Measurements from ENCODE around the gene ENTPD7. TPM values are rescaled to one million over a fixed set of nuclear protein-coding genes. Genes with fewer than 3 reads are reported as not detected.
"Not testable (repeated sequence)": the region's sequence is repeated elsewhere in the genome, so short reads cannot be mapped to it uniquely, and the experiment has no call there.

Gene ENTPD7
- total RNA-seq, 1 donor from 2014 or later = 19.0 TPM

GRCh38 chr10:99720387-99720786 lies 61.1 kb downstream of the ENTPD7 start:
- Histone ChIP-seq H3K36me3 (ENCODE audit: control insufficient read depth, insufficient read depth, low read length) (peaks cover 14% of the 10 kb centered on the region), H3K27me3 (ENCODE audit: control insufficient read depth, insufficient read depth, low read length) (no peaks in the 10 kb centered on the region), H3K4me3 (ENCODE audit: low read depth, low read length) (no peak overlapping the region)
- DNase-seq (ENCODE audit: low read depth) (no peak), FAIRE-seq (no peak)
- TF ChIP-seq CTCF (IDR thresholded peaks at IDR 0.05; ENCODE audit: insufficient read depth, low read length, severe bottlenecking) = no peak

DNA sequence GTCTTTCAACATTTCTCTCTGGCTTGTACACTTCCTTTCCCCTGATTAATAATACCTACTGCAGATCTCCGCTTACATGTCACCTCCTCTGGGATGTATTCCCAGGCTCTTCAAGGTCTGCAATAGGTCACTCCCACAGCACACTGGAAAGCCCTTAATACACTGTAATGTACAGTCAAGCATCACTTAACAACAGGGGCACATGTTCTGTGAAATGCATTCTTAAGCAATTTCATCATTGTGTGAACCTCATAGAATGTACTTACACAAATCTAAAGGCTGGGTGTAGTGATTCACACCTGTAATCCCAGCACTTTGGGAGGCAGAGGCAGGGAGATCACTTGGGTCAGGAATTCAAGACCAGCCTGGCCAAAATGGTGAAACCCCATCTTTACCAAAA lies 70.7 kb downstream of the ENTPD7 start:
- no peak for FAIRE-seq
- TF ChIP-seq CTCF (IDR thresholded peaks at IDR 0.05; ENCODE audit: insufficient read depth, low read length, severe bottlenecking) = no peak
- peak; percentile 87 for DNase-seq (ENCODE audit: low read depth)

GRCh38 chr10:99731306-99732032 lies 72.2 kb downstream of the ENTPD7 start:
- FAIRE-seq = no peak
- Histone ChIP-seq H3K27me3 (ENCODE audit: control insufficient read depth, insufficient read depth, low read length) (no peaks in the 10 kb centered on the region), H3K4me3 (ENCODE audit: low read depth, low read length) (peak overlapping the region; percentile 71), H3K36me3 (ENCODE audit: control insufficient read depth, insufficient read depth, low read length) (peaks cover 4% of the 10 kb centered on the region)
- DNase-seq (ENCODE audit: low read depth) = peak; percentile 22
- peak; percentile 13 for TF ChIP-seq CTCF (IDR thresholded peaks at IDR 0.05; ENCODE audit: insufficient read depth, low read length, severe bottlenecking)

More for the DNA sequence above, 70.7 kb downstream of the ENTPD7 start:
- Histone ChIP-seq H3K4me3 (ENCODE audit: low read depth, low read length) (no peak overlapping the region), H3K36me3 (ENCODE audit: control insufficient read depth, insufficient read depth, low read length) (peaks cover 4% of the 10 kb centered on the region), H3K27me3 (ENCODE audit: control insufficient read depth, insufficient read depth, low read length) (no peaks in the 10 kb centered on the region)

DNA sequence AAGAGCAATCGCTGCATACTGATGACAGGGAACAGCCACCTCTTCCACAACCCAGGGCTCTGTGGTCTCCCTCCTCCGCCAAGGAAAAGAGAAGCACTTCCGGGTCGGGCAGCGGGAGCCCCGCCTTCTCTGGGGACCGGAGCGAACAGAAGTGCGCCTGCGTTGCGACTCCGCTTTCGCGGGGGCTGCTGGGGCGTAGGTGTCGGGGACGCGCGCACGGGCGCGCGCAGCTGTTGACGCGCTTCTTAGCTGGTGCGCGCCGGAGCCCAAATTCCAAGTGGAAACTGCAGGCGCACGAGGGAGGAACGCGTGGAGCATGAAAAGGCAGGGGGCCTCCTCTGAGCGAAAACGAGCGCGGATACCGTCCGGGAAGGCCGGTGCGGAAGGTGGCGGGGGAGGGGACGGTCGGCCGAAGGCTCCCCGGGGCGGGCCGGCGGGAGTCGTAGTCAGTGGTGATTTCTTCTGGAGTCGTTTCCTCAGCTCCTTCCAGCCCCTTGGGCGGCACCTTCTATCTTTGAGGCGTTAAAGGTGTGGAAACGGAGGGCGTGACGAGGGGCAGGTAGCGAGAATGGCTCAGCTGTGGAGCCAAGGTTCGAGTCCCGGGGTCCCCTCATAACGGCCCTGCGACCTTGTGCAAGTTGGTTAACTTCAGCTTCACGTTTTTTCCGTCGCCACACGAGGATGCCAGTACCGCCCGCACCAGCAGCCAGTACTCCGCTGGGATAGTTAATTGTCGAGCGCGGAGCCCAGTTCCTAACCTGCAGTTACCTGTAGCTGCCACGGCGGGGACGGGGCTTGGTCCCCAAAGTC lies 72.9 kb downstream of the ENTPD7 start, which contains the start of the genes COX15 and CUTC:
Gene COX15 (minus strand): TSS at position 95 of the 810 bp plus-strand sequence. CDS start 78 bp downstream, at position 17.
Gene CUTC (plus strand): TSS at position 202 of the 810 bp plus-strand sequence. CDS start 115 bp downstream, at position 317.
- peak; percentile 61 for TF ChIP-seq CTCF (IDR thresholded peaks at IDR 0.05; ENCODE audit: insufficient read depth, low read length, severe bottlenecking)
- no peak for FAIRE-seq

DNA sequence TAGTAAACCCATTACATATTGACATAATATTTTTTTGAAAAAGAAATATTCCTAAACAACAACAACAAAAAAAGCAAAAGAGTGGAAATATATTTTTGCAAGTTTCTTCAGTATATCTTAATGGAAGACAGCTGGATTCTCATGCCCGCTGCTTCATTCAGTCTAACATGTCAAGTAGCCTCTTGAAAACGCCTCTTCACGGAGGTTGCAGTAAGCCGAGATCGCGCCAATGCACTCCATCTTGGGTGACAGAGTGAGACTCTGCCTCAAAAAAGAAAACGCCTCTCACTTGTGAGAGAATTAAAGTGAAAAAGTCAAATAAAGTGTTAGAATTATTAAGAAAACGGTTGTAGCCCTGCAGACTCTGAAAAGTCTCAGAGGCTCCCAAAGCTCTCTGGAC lies 74.1 kb downstream of the ENTPD7 start:
- no peak for TF ChIP-seq CTCF (IDR thresholded peaks at IDR 0.05; ENCODE audit: insufficient read depth, low read length, severe bottlenecking)
- no peaks in the 10 kb centered on the region for H3K27me3 ChIP-seq (ENCODE audit: control insufficient read depth, insufficient read depth, low read length)
- DNase-seq (ENCODE audit: low read depth) (peak; percentile 8), FAIRE-seq (no peak)
- H3K36me3 ChIP-seq (ENCODE audit: control insufficient read depth, insufficient read depth, low read length) = peaks cover 5% of the 10 kb centered on the region
- peak overlapping the region; percentile 13 for H3K4me3 ChIP-seq (ENCODE audit: low read depth, low read length)

More for the DNA sequence above, 72.9 kb downstream of the ENTPD7 start, which contains the start of the genes COX15 and CUTC:
- Histone ChIP-seq H3K4me3 (ENCODE audit: low read depth, low read length) (peak within 1 kb of the TSS; percentile 71), H3K27me3 (ENCODE audit: control insufficient read depth, insufficient read depth, low read length) (no peaks in the 10 kb centered on the region), H3K36me3 (ENCODE audit: control insufficient read depth, insufficient read depth, low read length) (peaks cover 3% of the 10 kb centered on the region)
- DNase-seq (ENCODE audit: low read depth) = peak; percentile 92

GRCh38 chr10:99734111-99734510 lies 74.8 kb downstream of the ENTPD7 start:
- not testable (repeated sequence) for FAIRE-seq; DNase-seq (ENCODE audit: low read depth); H3K4me3 ChIP-seq (ENCODE audit: low read depth, low read length); H3K36me3 ChIP-seq (ENCODE audit: control insufficient read depth, insufficient read depth, low read length); H3K27me3 ChIP-seq (ENCODE audit: control insufficient read depth, insufficient read depth, low read length)

All from bronchial epithelial cell (primary cell).